GM18508 (cell line): ENCODE data around the gene PRPSAP1.

Source experiments
- ATAC-seq: cut with Tn5 transposase; IDR thresholded peaks from one replicate; pipeline ENCODE4 v1.9.1; 2021; ENCODE audit warnings: moderate number of reproducible peaks; ENCODE audit not compliant: insufficient read depth, unreplicated experiment

PRPSAP1 gene

DNA sequence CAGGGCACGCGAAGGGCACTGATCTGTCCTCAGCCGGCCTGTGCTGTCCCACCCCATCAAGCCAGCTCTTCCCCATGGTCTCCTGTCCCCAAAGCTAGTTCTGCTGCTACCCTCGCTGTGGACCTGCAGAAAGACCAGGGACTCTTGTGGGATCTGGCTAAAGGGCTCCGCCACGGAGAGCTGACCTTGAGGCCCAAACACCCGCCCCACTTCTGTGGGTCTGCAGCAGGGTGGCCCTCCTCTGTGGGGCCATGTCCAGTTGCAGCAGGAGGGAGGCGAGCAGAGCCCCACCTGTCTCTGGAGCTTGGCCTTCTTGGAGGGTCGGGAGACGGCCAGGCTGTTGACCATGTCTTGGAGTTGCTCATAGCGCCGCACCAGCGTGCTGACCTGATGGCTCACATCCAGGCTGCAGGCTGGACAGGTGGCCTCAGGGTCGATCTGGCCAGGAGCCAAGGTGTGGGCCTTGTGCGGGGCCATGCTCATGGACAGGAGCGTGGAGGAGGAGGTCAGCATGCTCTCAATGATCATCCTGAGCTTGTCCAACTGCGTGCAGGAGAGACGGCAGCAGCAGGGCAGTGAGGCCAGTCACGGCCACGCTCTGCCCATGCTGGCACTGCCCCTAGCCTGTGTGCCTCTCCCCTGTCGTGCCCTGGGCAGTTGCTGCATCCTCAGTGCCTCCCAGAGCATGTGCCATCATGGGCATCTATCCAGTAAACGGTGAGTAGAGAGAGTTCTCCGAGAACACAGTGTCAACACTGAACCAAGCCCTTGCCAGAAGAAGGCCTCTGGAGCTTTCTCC, 71.9 kb downstream of the PRPSAP1 start:
- ATAC-seq = no peak

DNA sequence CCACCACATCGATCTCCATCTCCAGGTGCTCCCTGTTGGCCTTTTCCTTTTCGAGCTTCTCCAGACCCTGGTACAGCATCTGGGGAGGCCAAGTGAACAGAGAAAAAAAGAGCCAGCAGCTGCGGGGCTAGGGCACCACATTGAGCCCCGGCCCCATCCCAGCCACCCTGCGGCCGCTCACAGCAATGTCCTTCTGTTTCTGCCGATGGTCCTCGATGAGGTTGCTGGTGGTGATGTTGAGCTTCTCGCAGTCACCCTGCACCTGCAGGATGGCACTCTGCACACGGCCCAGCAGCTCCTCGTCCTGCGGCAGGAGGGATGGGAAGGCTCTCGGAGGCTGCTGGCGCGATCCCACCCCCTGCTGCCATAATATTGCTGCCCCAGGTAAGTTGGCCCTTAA, 73.1 kb downstream of the PRPSAP1 start:
- ATAC-seq = no peak

- no peak for ATAC-seq
Observed at GRCh38 chr17:76279742-76280287, 73.9 kb downstream of the PRPSAP1 start.

- no peak for ATAC-seq
Observed at GRCh38 chr17:76278952-76279741, 74.6 kb downstream of the PRPSAP1 start.

- no peak for ATAC-seq
Observed at GRCh38 chr17:76278268-76278908, 75.3 kb downstream of the PRPSAP1 start.

- no peak for ATAC-seq
Observed at GRCh38 chr17:76277300-76278267, 76.1 kb downstream of the PRPSAP1 start.

DNA sequence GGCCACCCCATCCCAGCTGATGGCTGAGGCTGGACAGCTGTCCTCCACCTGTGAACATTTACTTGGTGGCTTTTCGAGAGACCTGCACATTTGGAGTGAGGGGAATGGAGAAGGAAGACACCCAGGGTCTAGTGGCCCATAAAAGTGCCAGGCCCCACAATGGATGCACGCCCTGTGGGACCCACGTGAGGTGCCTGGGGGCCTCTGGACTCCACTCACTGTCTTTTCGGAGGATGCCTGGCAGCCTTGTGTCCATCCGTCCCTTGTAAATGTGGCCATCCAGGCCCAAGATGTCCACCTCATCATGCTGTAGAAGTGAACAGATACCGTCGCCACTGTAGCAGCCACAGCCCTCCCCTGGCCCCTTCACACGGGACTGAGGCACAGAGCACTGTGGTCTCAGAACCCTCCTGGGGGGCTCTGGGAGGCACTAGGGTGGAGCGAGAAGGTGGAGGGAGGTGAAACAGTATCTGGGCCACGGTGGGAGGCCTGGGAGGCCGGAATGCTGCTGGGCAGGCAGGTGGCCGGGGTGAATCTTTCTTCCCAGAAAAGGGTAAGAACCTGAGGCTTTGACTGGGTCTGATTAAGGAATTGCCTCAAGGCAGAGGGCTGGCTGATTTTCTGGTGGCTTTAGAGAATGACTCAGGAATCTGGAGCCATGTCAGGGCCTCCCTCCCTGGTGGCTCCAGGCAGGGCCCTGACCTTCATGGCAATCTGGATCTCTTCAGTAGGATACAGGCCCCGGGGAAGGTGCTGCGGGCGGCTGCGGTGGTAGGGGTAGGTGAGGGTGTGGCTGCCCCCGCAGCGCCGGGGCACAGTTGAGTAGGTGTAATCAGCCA, 77.0 kb downstream of the PRPSAP1 start:
- ATAC-seq = no peak

- no peak for ATAC-seq
Observed at GRCh38 chr17:76276069-76276431, 77.7 kb downstream of the PRPSAP1 start.

GRCh38 chr17:76275382-76276068, 78.2 kb downstream of the PRPSAP1 start:
- ATAC-seq = no peak

DNA sequence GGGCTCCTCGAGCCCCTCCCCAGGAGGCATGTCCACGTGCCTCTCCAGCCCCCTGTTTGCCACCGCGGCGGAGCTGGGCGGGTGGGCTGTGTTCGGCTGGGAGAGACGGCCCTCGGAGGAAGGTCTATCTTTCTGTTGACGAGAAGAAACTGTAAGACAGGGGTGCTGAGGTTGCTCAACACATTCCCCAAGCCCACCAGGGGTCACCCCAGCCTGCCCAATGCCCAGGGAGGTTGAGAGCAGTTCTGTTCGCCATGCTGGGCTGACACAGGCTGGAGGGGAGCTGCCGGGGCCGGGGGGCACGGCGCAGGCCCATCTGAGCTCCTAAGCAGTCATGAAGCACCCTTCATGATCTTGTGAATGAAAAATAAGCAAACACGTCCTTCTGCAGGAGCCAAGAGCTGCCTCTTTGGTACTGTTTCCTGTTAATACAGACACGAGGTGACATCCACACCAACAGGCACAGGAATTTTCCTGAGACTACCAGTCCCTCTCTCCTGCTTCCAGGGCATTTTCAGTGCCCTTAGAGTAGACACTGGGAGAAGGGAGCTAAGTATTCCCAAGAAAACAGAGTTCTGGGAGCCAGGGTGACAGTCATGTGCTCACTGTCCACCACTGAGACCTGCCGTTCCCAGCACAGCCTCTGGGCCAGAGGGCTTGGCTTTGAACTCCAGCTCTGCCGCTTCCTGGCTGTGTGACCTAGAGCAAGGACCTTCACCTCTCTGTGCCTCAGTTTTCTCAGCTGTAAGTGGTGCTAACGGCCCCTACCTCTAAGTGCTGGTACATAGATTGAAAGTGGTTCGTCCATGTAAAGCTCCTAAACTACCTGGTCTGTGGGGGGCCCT, 79.4 kb downstream of the PRPSAP1 start:
- ATAC-seq = no peak

DNA sequence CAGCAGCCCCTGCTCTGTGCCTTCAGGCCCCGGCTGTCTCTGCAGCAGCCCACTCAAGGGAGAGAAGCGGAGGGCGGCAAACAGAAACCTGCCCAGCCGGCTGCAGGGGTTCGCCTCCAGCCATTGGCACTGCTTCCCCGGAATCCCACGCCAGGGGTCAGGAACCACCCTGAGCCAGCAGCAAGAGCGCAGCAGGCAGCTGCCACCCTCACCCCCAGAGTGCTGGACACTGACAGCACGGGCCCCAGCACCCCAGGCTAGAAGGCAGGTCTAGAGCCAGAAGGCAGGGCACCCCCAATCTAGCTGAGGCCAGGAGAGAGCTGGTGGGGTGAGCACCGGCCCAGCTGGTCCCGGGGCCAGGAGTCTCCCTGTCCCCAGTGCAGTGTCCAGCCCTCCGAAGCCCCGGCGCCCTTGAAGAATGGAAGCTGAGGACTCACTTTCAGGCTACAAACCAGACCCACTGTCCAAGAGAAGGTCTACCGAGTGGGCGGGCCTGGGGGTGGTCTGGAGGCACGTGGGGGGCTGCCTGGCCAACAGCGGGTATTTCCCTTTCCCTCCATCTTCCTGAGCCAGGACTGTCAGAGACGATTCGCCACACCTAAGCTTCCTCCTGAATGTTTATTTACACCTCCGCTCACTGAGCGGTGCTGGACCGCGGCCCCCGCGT, 80.1 kb downstream of the PRPSAP1 start:
- ATAC-seq = no peak

- no peak for ATAC-seq
Observed at GRCh38 chr17:76272541-76273444, 80.9 kb downstream of the PRPSAP1 start.

DNA sequence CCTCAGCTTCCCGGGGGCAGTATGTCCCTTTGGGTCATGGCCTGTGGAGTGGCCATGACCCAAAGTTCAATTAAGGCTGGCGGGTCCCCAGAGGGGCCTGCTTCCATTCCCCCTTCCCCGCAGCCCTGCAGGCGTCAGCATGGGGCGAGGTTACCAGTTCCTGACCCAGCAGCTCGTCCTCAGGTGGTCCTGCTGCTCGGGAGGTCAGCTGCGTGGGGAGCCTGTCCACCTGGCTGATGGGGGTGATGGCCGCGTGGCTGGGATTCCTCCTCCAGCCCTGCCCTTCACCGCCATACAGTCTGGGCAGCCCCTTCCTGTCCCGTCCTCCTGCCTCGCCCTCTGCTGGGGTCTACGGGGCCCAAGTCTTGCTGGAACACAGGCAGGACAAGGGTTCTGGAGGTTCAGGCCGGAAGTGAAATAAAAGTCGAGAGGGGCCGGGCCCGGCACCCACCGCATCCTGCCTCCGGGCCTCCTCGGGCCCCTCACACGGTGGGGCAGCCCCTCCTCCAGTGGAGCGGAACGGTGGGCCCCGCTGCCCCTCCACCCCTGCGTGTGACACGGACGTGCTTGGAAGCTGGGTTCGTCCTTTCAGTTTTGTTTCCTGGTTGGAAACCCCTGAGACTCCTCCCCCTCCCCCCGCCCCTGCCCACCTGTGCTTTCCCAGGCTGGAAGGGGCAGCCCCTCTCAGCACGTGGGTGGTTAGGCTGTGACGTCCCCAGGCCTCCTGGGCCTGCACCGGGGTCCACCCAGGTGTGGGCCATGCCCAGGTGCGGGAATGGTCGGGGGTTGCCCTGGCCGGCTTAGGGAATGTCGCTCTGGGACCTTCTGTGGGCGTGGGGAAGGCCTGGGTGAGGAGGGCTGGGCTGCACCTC, 81.8 kb downstream of the PRPSAP1 start:
- ATAC-seq = no peak

DNA sequence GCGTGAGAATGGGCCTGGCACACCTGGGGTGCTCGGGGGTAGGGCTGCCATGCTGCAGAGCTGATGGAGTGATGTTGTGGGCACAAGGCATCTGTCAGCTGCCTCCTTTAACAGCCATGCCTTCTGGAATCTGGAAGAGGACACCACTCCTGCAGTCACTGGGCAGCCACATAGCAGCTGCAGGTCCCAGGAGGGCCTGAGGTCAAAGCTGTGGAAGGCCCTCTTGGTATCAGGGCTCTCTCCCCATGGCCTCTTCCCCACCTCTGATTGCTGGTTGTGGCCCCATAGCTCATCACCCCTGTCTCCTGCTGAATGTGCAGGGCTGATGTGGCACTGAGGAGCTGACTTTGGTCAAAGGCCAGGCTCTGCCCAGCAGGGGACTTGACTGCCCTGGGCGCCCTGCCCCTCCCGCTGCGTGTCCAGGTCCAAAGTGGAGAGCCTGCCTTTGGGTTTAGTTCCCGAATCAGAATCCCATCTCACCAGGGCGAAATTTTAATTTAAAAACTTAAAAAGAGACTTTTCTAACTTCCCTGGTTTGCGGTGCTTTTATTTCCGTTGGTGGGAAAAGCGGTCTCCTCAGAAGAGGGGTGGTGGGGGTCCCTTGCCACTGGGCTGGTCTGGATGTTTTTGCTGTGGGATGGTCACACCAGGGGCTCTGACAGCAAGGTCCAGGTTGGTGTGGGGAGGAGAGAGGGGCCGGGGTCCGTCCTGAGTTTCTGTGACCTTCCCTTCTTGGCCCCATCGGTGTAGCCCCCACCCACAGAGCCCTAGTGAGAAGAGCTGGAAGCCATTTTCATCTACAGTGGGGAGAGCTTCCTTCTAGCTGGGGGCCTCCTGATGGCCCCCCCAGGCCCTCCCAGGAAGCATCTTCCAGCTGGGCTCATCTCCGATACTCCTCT, 82.7 kb downstream of the PRPSAP1 start:
- ATAC-seq = no peak
